Chondrocyte (in vitro differentiated cells): ENCODE results near the gene EYS. TPM values are rescaled to one million over a fixed set of nuclear protein-coding genes. Genes with fewer than 3 reads are reported as not detected.

Experiments used
- DNase-seq: peaks from one replicate; pipeline ENCODE4 v3.0.0; 2021; ENCODE audit warnings: mixed read lengths, low spot score
- H3K27ac Mint-ChIP-seq: one replicate; pipeline ENCODE4 v1.8.0; 2021; ENCODE audit warnings: mild to moderate bottlenecking, moderate library complexity, mixed read lengths; ENCODE audit not compliant: unreplicated experiment
- H3K27me3 Mint-ChIP-seq: 2 replicates; pipeline ENCODE4 v1.8.0; 2021; ENCODE audit warnings: low read depth, mixed read lengths
- H3K36me3 Mint-ChIP-seq: 2 replicates; pipeline ENCODE4 v1.8.0; 2021; ENCODE audit warnings: low read depth, mixed read lengths
- H3K4me1 Mint-ChIP-seq: 2 replicates; pipeline ENCODE4 v1.8.0; 2021; ENCODE audit warnings: low read depth, mild to moderate bottlenecking, mixed read lengths
- H3K4me3 Mint-ChIP-seq: one replicate; pipeline ENCODE4 v1.8.0; 2021; ENCODE audit warnings: mild to moderate bottlenecking, moderate library complexity, mixed read lengths; ENCODE audit not compliant: unreplicated experiment
- H3K9me3 Mint-ChIP-seq: 2 replicates; pipeline ENCODE4 v1.8.0; 2021; ENCODE audit warnings: low read depth, mixed read lengths
- total RNA-seq: library from RNA; stranded (reverse); gene quantifications from 3 replicates; pipeline ENCODE4 v1.2.1, GENCODE V29; 2021
- TF ChIP-seq, protein P1 (sequence below): fragments of 200-600 bp; sonication (generic); IDR thresholded peaks from 2 replicates; pipeline ENCODE4 v1.5.0; 2021; ENCODE audit warnings: antibody characterized with exemption, mild to moderate bottlenecking, moderate library complexity

The EYS gene
- total RNA-seq, 1 donor from 2014 or later = not detected

DNA sequence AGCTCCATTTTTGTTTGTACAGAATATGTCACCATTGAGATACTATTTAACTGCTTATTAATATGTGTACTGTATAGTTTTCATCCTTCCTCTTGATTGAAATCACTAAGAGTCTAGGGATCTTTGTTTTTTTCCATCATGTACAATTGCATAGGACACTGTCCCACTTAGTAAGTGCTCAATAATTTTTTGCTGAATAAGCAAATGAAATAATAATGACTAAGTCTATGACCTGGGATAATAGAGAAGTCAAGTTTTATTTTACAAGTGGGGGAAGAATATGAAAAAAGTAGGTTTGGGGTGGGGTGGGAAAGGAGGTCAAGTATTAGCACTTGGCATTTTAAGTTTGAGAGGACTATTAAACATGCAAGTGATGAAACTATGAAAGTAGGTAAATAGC is 4.5 kb upstream of the EYS start:
- no peak for DNase-seq
- Mint-ChIP-seq H3K27ac (no peak overlapping the region), H3K36me3 (no peaks in the 10 kb centered on the region), H3K27me3 (no peaks in the 10 kb centered on the region), H3K4me1 (no peaks in the 10 kb centered on the region), H3K9me3 (no peaks in the 10 kb centered on the region), H3K4me3 (no peak overlapping the region)
- TF ChIP-seq, protein P1, sequence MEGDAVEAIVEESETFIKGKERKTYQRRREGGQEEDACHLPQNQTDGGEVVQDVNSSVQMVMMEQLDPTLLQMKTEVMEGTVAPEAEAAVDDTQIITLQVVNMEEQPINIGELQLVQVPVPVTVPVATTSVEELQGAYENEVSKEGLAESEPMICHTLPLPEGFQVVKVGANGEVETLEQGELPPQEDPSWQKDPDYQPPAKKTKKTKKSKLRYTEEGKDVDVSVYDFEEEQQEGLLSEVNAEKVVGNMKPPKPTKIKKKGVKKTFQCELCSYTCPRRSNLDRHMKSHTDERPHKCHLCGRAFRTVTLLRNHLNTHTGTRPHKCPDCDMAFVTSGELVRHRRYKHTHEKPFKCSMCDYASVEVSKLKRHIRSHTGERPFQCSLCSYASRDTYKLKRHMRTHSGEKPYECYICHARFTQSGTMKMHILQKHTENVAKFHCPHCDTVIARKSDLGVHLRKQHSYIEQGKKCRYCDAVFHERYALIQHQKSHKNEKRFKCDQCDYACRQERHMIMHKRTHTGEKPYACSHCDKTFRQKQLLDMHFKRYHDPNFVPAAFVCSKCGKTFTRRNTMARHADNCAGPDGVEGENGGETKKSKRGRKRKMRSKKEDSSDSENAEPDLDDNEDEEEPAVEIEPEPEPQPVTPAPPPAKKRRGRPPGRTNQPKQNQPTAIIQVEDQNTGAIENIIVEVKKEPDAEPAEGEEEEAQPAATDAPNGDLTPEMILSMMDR = no peak

DNA sequence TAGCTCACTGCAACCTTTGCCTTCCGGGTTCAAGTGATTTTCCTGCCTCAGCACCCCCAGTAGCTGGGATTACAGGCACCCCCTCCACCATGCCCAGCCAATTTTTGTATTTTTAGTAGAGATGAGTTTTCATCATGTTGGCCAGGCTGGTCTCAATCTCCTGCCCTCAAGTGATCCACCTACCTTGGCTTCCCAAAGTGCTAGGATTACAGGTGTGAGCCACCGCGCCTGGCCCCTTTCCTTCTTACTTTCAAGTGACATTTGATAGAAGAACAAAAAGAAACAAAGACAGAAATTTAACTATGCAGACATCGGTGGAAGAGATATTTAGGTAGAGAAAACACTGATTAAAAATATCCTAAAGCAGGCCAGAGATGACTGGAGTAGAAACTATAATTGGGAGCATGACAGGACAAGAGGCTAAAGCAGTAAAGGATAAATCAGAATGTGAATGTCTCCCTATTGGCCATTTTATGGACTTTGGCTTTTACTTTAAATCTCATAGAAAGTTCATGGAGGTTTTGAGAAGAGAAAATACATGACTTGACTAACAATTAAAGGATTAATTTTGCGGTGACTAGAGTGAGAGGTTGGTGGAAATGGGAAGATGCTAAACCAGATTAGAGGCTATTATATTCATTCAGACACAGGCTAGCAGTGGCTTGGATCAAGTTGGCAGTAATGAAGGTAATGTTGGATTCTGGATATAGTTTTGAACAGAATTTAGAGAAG is 2.2 kb upstream of the EYS start:
- DNase-seq = no peak
- Mint-ChIP-seq H3K9me3 (no peaks in the 10 kb centered on the region), H3K27me3 (no peaks in the 10 kb centered on the region), H3K4me3 (no peak overlapping the region), H3K36me3 (no peaks in the 10 kb centered on the region), H3K4me1 (no peaks in the 10 kb centered on the region), H3K27ac (no peak overlapping the region)
- TF ChIP-seq, protein P1 = no peak

DNA sequence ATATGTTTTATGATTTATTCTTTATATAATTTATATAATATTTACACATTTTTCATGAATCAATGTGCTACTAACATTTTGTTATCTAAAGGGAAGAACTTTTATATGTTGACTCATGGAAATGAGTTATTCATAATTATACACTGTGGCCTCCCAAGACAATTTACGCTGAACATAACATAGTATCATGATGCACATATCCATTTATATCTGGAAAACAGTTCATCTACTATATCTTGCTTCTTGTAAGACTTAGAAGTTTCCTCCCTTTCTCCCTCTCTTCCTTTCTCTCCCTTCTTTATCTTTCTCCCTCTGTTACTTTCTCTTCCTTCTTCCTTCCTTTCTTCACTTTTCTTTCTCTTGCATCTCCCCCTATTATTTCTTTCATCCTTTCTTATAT is 1.1 kb upstream of the EYS start:
- H3K36me3 Mint-ChIP-seq = no peaks in the 10 kb centered on the region
- no peaks in the 10 kb centered on the region for H3K9me3 Mint-ChIP-seq
- no peak overlapping the region for H3K4me3 Mint-ChIP-seq
- no peak overlapping the region for H3K27ac Mint-ChIP-seq
- no peak for DNase-seq
- no peaks in the 10 kb centered on the region for H3K4me1 Mint-ChIP-seq
- TF ChIP-seq, protein P1 = no peak
- H3K27me3 Mint-ChIP-seq = no peaks in the 10 kb centered on the region

DNA sequence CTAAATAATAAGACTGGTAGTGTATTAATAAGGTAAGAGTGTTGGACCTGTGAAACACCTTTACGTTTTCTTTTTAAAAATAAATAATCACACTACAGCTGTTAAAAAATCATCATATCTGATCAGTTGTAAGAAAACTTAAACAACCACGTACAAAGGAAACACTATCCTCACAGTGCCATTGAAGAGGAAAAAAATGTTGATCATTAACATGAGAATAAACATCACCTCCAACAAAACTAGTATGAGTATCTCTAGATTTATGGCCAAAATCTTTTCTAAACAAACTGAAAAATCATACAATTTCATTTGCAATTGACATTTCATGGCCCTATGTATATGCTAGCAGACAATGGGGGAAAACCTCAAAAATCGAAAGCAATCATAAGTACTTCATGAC is 590 bp downstream of the EYS start:
- no peaks in the 10 kb centered on the region for H3K9me3 Mint-ChIP-seq
- H3K4me1 Mint-ChIP-seq = no peaks in the 10 kb centered on the region
- DNase-seq = no peak
- no peaks in the 10 kb centered on the region for H3K27me3 Mint-ChIP-seq
- no peaks in the 10 kb centered on the region for H3K36me3 Mint-ChIP-seq
- TF ChIP-seq, protein P1 = no peak
- no peak overlapping the region for H3K4me3 Mint-ChIP-seq
- H3K27ac Mint-ChIP-seq = no peak overlapping the region

GRCh38 chr6:65701325-65701724 is 5.7 kb downstream of the EYS start:
- no peaks in the 10 kb centered on the region for H3K36me3 Mint-ChIP-seq
- no peak overlapping the region for H3K27ac Mint-ChIP-seq
- H3K4me3 Mint-ChIP-seq = no peak overlapping the region
- no peaks in the 10 kb centered on the region for H3K9me3 Mint-ChIP-seq
- no peak for DNase-seq
- TF ChIP-seq, protein P1 = no peak
- H3K27me3 Mint-ChIP-seq = peaks cover 2% of the 10 kb centered on the region
- no peaks in the 10 kb centered on the region for H3K4me1 Mint-ChIP-seq
